ENCODE results near the gene FAIM2.
"Not testable (repeated sequence)": the region's sequence is repeated elsewhere in the genome, so short reads cannot be mapped to it uniquely, and the experiment has no call there.

GRCh38 chr12:49871811-49872251 is 31.9 kb downstream of the FAIM2 start:
- not testable (repeated sequence) for TF ChIP-seq CTCF, POLR2A (IDR thresholded peaks at IDR 0.05)
